GM19099 (cell line): ENCODE measurements around the gene AP3S2.

Source experiments
- POLR2A ChIP-seq: IDR thresholded peaks from 3 replicates; pipeline ENCODE4 v1.6.1; 2011; ENCODE audit warnings: low read depth; ENCODE audit not compliant: insufficient read length; ENCODE audit errors: extremely low read depth

Gene AP3S2

GRCh38 chr15:89818287-89818686 is 75.5 kb downstream of the AP3S2 start:
- TF ChIP-seq POLR2A, result no peak

GRCh38 chr15:89817701-89818280 is 76.0 kb downstream of the AP3S2 start:
- no peak for TF ChIP-seq POLR2A

DNA sequence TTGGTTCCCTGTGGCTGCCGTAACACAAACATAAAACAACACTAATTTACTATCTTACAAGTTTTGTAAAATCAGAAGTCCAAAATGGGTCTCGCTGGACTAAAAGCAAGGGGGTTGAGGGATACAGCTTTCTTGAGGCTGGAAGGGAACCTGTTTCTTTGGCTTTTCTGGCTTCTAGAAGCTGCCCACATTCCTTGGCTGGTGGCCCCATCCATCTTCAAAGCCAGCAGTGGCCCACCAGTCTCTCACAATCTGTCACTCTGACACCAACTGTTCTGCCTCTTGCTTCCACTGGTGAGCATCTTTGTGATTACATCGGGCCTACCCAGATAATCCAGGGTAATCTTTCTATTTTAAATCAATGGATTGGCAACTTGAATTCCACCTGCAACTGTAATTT is 78.0 kb downstream of the AP3S2 start:
- TF ChIP-seq POLR2A, result no peak

- no peak for TF ChIP-seq POLR2A
These were observed 79.6 kb downstream of the AP3S2 start for GRCh38 chr15:89814112-89814742.

DNA sequence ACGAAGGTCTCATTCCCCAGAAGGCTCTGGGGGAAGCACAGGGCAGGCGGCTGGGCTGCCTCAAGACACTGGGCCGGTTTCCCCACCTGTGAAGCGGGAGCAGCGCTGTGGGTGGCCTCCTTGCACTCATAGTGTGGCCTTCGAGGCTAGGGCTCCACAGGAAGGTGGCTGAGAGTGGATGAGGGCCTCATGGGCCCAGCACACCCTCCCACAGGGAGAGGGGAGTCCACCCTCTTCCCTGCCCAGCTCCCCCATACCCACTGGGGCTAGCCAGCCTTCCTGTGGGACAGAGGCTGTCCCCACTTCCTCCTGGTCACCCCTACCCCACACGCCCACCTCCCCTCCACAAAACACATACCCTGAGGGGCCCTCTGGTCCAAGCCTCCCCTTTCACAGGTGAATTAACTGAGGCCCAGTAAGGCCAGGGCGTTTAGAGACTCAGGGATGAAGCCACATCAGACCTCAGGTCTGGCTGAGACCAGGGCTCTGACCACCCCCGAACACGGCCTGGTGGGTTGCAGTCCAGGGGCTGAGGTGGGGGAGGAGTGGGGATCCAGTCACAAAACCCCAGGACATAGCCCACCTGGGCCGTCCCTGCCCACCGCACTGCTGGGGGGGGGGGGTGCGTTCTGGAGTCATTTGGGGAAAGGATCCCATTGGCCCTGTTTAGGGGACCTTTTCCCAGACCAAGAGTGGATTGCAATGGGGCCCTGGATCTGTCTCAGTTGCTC is 80.2 kb downstream of the AP3S2 start:
- no peak for TF ChIP-seq POLR2A

- no peak for TF ChIP-seq POLR2A
These were observed 80.9 kb downstream of the AP3S2 start for GRCh38 chr15:89812847-89813320.

GRCh38 chr15:89812011-89812846 is 81.6 kb downstream of the AP3S2 start:
- TF ChIP-seq POLR2A, result no peak

- TF ChIP-seq POLR2A, result no peak
These were observed 83.0 kb downstream of the AP3S2 start for GRCh38 chr15:89810837-89811236.

GRCh38 chr15:89809787-89810148 is 84.0 kb downstream of the AP3S2 start:
- no peak for TF ChIP-seq POLR2A

GRCh38 chr15:89809093-89809786 is 84.6 kb downstream of the AP3S2 start:
- TF ChIP-seq POLR2A, result no peak

GRCh38 chr15:89808160-89808870 is 85.5 kb downstream of the AP3S2 start:
- no peak for TF ChIP-seq POLR2A

GRCh38 chr15:89807689-89808088 is 86.1 kb downstream of the AP3S2 start:
- no peak for TF ChIP-seq POLR2A

GRCh38 chr15:89806559-89807550 is 86.9 kb downstream of the AP3S2 start:
- no peak for TF ChIP-seq POLR2A
